ENCODE measurements around the gene JMJD6. TPM values are rescaled to one million over a fixed set of nuclear protein-coding genes. Genes with fewer than 3 reads are reported as not detected.

Gene JMJD6
- total and polyA plus RNA-seq, 2 experiments from 2014 or later = 19.3 to 44.8 TPM

GRCh38 chr17:76720941-76721340 lies 5.5 kb downstream of the JMJD6 start:
- no peak overlapping the region for H3K4me2 ChIP-seq
- TF ChIP-seq CTCF (IDR thresholded peaks at IDR 0.05; ENCODE audit: poor library complexity) = no peak
- TF ChIP-seq EZH2 (IDR thresholded peaks at IDR 0.05; ENCODE audit: borderline replicate concordance) = no peak
- TF ChIP-seq EZH2phosphoT487 (IDR thresholded peaks at IDR 0.05; ENCODE audit: low read depth, severe bottlenecking, unreplicated experiment) = no peak
- H4K20me1 ChIP-seq (ENCODE audit: insufficient read depth, poor library complexity, severe bottlenecking) = peaks cover 6% of the 10 kb centered on the region
- H3K79me2 ChIP-seq = peaks cover 44% of the 10 kb centered on the region
- no peaks in the 10 kb centered on the region for H3K27me3 ChIP-seq
- no peak for DNase-seq (ENCODE audit: low spot score)
- no peaks in the 10 kb centered on the region for H3K9me2 ChIP-seq (replicated peaks; ENCODE audit: insufficient read depth)
- H3K27ac ChIP-seq = no peak overlapping the region
- no peak overlapping the region for H2AFZ ChIP-seq
- 94% methylated on average over 9 of the region's 9 CpGs for WGBS (ENCODE audit: low lambda C conversion rate, missing lambda C conversion rate)
- no peak overlapping the region for H3K4me3 ChIP-seq
- H3K36me3 ChIP-seq (replicated peaks; ENCODE audit: insufficient read depth, low read depth) = peaks cover 11% of the 10 kb centered on the region
- H3K9me3 ChIP-seq (ENCODE audit: low read depth) = no peaks in the 10 kb centered on the region
- H3K4me1 ChIP-seq (ENCODE audit: insufficient read depth) = peaks cover 15% of the 10 kb centered on the region

DNA sequence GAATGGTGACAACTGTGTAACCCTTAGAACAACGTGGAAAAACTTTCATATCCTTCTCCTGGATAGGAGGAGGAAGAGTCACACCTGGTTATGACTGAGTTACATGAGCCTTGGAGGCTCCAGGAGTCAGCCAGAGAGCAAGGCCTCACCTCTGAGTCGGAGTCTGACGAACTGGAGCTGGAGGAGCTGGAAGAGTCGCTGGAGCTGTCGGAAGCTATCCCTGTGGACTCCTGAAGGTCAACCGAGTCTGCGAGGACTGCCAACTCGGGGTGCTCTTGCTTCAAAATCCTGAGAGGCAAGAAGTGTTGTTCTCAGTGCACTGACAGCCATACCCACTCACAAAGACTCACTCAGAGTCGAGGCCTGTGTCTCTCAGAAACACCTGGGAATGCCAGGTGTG lies 6.2 kb downstream of the JMJD6 start:
- Histone ChIP-seq H4K20me1 (ENCODE audit: insufficient read depth, poor library complexity, severe bottlenecking) (peaks cover 6% of the 10 kb centered on the region), H3K9me2 (replicated peaks; ENCODE audit: insufficient read depth) (no peaks in the 10 kb centered on the region), H3K36me3 (replicated peaks; ENCODE audit: insufficient read depth, low read depth) (peaks cover 11% of the 10 kb centered on the region), H3K27me3 (no peaks in the 10 kb centered on the region), H3K9me3 (ENCODE audit: low read depth) (no peaks in the 10 kb centered on the region), H3K27ac (no peak overlapping the region), H3K4me1 (ENCODE audit: insufficient read depth) (peaks cover 13% of the 10 kb centered on the region), H3K4me3 (no peak overlapping the region), H2AFZ (no peak overlapping the region), H3K4me2 (no peak overlapping the region), H3K79me2 (peaks cover 39% of the 10 kb centered on the region)
- TF ChIP-seq CTCF (IDR thresholded peaks at IDR 0.05; ENCODE audit: poor library complexity) = no peak
- TF ChIP-seq EZH2phosphoT487 (IDR thresholded peaks at IDR 0.05; ENCODE audit: low read depth, severe bottlenecking, unreplicated experiment) = no peak
- TF ChIP-seq EZH2 (IDR thresholded peaks at IDR 0.05; ENCODE audit: borderline replicate concordance) = no peak
- DNase-seq (ENCODE audit: low spot score) = no peak
- 96% methylated on average over 9 of the region's 9 CpGs for WGBS (ENCODE audit: low lambda C conversion rate, missing lambda C conversion rate)

GRCh38 chr17:76718516-76718915 lies 7.9 kb downstream of the JMJD6 start:
- Histone ChIP-seq H3K4me1 (ENCODE audit: insufficient read depth) (no peaks in the 10 kb centered on the region), H3K9me2 (replicated peaks; ENCODE audit: insufficient read depth) (no peaks in the 10 kb centered on the region), H3K36me3 (replicated peaks; ENCODE audit: insufficient read depth, low read depth) (peaks cover 7% of the 10 kb centered on the region), H3K27me3 (no peaks in the 10 kb centered on the region), H3K27ac (no peak overlapping the region), H2AFZ (no peak overlapping the region), H3K4me2 (no peak overlapping the region), H4K20me1 (ENCODE audit: insufficient read depth, poor library complexity, severe bottlenecking) (no peaks in the 10 kb centered on the region), H3K4me3 (no peak overlapping the region), H3K9me3 (ENCODE audit: low read depth) (no peaks in the 10 kb centered on the region), H3K79me2 (peaks cover 25% of the 10 kb centered on the region)
- TF ChIP-seq CTCF (IDR thresholded peaks at IDR 0.05; ENCODE audit: poor library complexity) (no peak), EZH2phosphoT487 (IDR thresholded peaks at IDR 0.05; ENCODE audit: low read depth, severe bottlenecking, unreplicated experiment) (no peak), EZH2 (IDR thresholded peaks at IDR 0.05; ENCODE audit: borderline replicate concordance) (no peak)
- WGBS (ENCODE audit: low lambda C conversion rate, missing lambda C conversion rate) = 96% methylated on average over 16 of the region's 16 CpGs
- DNase-seq (ENCODE audit: low spot score) = no peak

DNA sequence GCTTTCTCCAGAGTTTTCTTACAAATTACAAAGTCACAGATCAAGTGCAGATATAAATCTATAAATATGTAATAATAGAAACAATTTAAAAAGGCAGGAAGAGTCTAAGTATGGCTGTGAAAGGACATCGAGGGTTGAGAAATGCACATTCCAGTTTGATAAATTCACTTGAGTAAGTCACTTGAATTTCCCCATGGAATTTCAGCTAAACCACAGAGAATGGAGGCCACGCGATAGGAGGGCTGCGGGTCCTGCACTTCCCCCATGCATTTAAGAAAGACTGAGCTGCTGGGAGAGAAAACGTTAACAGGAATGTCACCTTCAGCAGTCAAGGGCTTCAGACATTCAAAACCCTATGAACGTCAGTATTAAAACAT lies 9.6 kb downstream of the JMJD6 start:
- no peak for DNase-seq (ENCODE audit: low spot score)
- Histone ChIP-seq H3K27ac (peak overlapping the region; percentile 90), H2AFZ (no peak overlapping the region), H3K4me1 (ENCODE audit: insufficient read depth) (peaks cover under 1% of the 10 kb centered on the region), H3K27me3 (no peaks in the 10 kb centered on the region), H3K79me2 (peaks cover 11% of the 10 kb centered on the region), H3K9me2 (replicated peaks; ENCODE audit: insufficient read depth) (no peaks in the 10 kb centered on the region), H3K4me3 (no peak overlapping the region), H4K20me1 (ENCODE audit: insufficient read depth, poor library complexity, severe bottlenecking) (no peaks in the 10 kb centered on the region), H3K36me3 (replicated peaks; ENCODE audit: insufficient read depth, low read depth) (peaks cover 3% of the 10 kb centered on the region), H3K4me2 (no peak overlapping the region), H3K9me3 (ENCODE audit: low read depth) (no peaks in the 10 kb centered on the region)
- WGBS (ENCODE audit: low lambda C conversion rate, missing lambda C conversion rate) = 80% methylated on average over 6 of the region's 6 CpGs
- TF ChIP-seq EZH2phosphoT487 (IDR thresholded peaks at IDR 0.05; ENCODE audit: low read depth, severe bottlenecking, unreplicated experiment) = no peak
- TF ChIP-seq CTCF (IDR thresholded peaks at IDR 0.05; ENCODE audit: poor library complexity) = no peak
- TF ChIP-seq EZH2 (IDR thresholded peaks at IDR 0.05; ENCODE audit: borderline replicate concordance) = no peak
